NCI-H1436 (cell line): ENCODE measurements around the gene PTPRK.

Source experiments
- DNase-seq: peaks from one replicate; lab custom pipeline; 2025; lab: John Stamatoyannopoulos, UW

The PTPRK gene

DNA sequence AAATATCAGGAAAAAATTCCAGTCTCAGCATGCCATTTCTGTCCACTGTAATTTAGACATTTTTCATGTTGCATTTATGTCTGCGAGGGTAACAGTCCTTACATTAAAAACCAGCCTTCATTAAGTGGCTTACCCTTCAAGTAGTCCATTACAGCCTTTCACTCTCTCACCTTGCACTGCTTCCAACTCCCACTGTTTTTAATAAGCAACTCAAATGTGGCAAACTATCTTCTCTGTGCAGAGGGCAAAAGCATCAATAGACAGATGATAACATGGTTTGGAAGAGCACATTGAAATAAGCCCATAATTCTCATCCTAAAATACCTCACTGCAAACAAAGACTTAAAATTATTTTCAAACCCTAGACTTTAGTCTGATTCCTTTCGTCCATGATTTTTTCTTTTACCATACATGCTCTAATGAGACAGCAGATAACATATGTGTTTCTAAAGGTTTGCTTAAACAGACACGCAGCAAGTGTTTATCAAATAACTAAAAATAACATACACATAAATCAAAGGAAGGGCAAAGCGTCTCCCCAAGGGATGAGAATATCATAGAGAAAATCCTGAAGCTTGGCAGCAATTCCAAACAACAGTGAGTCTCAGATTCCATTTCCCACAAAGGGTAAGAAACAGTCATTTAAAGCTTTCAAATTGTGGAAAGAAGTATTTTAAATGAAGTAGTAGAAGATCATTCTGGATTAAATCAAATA, 130.4 kb downstream of the PTPRK start:
- DNase-seq, result no peak

DNA sequence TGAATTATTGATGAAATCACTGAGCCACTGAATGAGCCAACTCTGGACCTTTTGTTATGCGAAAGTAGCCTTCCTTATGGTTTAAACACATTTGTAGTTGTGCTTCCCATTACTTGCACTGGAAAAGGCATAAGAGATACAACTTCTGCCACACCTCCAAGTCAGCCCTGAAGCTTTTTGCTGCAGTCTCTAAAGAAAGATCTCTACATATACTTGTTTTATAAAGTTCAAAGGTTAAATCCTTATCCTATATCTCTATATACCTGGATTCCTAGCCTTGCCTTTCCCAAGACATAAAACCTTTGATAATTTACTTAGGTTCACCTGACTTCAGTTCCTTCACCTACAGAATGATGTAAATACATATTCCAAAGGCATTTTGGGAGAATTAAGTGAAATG, 132.0 kb downstream of the PTPRK start:
- DNase-seq, result no peak

DNA sequence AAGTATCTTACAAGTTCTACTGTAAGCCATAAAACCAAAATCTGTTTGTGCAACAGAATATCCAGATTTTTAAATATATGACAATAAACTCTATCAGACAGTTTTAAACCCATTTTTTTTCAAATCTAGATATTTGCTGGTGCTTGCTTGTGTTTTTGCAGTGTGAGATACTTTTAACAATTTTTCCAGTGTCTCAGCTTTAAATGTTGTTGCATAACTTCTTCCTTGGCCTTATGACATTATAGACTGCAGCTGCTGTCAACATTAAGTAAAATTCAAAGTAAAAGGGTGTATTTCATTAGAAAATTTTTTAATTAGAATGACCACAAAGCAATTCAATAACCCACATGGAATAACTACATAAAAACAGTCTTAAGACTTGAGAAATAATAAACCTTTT, 139.5 kb downstream of the PTPRK start:
- no peak for DNase-seq

DNA sequence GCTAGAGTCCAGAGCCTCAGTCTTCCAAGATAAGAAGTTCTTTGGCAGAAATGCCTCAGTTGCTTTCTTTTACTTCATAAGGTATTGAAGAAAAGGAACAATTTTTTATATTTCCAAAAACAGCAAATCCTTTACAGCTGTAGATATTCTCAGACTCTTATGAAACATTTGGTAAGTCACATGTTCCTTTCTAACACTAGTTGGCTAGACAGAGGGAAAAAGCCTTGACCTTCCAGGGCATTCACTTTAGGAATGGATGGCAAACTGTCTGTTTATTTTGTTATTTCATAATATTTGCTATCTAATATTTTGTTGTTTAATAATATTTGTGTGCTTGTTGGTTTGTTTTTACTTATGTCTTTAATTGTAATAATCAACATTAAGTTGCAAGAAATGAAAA, 140.8 kb downstream of the PTPRK start:
- no peak for DNase-seq

DNA sequence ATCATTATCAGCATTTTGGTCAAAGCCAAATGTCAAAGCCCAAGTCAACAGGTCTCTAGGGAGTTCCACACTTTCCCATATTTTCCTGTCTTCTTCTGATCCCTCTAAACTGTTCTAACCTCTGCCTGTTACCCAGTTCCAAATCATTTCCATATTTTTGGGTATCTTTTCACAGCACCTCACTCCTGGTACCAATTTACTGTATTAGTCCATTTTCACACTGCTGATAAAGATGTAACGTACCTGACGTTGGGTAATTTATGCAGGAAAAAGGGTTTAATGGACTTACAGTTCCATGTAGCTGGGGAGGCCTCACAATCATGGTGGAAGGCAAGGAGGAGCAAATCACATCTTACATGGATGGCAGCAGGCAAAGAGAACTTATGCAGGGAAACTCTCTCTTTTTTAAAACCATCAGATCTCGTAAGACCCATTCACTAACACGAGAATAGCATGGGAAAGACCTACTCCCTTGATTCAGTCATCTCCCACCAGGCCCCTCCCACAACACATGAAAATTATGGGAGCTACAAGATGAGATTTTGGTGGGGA, 143.4 kb downstream of the PTPRK start:
- no peak for DNase-seq

DNA sequence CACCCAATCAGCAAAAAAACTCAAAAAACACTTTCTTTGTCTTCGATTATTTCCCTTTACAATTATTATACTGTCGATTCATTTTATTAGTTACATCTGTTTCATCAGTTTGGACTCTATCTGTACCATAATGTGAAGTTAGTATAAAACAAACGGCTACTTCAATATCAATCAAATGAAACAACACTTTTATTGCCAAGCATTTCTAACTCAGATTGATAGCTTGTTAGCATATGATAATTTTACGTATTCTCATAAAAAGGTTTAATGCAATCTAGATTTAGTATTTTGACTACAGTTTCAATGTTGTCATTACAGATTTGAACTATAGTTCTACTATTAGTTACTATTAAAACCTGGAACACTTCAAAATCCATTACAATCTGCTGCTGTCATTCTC, 149.3 kb downstream of the PTPRK start:
- no peak for DNase-seq

DNA sequence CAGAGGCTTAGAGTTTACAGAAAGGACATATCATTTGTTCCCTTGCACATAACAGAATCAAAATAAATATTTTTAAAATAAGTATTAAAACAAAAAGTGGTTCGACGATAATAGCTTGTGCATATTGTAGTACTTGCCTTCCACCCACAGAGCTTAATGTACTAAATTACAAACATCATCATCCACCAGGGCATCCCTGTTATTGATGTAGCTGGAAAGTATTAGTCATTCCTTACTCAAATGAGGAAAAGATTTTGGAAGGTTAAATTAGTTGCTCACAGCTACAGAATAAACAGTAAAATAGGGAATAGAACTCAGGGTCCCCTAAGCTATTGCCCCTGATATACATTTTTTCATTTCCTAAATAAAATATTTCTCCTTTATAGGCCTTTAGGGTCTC, 150.3 kb downstream of the PTPRK start:
- no peak for DNase-seq

DNA sequence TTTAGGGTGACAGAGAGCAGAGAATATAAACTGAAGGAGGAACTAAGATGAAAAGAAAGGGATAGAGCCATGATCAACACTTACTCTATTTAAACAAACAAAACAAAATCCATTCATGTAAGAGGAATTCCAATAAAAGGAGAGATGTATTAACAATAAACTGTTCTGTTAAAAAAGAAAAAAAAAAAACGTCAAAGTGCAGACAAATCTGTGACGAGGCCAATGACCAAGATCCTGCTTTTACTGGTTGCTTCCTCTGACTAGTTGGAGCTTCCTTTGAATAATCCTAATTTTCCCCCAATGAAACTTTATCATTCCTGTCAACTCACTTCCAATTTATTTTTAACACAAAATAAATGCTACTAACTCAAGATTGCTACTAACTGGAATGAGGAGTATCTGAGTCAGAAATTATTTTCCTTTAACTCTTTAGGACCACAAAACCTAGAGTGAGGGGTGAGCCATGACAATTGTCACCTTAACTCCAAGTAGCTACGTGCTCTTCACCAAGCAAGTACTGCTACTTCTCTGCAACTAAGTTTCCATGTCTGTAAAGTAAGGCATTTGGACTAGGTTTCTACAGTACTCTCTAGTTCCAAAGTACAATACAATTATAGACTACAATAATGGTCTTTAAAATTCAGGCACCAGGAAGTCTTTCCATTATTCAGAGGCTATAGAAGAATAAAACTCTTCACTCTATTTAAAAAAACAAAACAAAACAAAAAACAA, 152.0 kb downstream of the PTPRK start:
- DNase-seq, result no peak

DNA sequence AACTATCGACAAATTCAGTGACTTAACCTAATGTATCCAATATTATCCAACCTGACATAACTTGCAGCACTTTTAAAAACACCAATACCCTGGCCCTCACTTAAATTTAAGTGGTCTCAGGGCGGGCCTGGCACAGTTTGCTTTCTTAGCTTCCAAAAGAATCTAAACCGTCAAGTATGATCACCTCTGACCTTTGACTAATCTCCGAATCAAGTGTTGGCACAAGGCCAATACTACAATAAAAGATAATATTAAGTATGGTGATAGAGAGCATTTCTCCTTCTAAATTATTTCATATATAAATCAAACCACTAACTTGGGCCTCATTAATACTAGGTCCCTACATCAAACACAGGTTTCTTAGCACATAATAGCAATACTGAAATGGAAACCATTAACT, 153.0 kb downstream of the PTPRK start:
- no peak for DNase-seq

DNA sequence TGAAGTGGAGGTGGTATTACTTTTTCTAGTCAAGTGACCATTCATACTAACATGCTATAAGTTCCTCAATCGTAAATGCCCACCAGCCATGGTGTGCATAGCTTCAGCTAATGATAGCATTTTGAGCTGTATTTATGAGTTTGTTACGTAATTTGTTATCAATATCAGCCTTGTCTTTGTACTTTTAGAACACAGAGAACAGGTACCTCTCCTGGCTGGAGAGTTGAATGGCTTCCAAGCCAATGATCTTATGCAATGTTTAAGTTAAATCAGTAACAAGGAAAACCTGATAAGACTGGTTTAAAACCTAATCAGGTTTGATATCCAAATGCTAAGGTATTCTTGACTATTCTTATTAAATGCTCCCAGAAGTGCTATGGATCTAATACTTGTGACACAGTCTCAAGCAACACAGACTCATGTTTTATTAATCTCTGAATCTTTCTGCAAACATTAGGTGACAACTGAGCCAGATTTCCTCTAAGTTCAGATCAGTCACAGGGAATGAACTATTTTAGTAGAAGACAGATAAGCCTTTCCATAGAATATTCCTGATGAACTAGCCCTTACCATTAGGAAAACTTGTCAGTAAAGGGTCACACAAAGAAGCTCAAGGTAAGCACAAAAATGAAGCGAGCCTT, 154.8 kb downstream of the PTPRK start:
- no peak for DNase-seq

DNA sequence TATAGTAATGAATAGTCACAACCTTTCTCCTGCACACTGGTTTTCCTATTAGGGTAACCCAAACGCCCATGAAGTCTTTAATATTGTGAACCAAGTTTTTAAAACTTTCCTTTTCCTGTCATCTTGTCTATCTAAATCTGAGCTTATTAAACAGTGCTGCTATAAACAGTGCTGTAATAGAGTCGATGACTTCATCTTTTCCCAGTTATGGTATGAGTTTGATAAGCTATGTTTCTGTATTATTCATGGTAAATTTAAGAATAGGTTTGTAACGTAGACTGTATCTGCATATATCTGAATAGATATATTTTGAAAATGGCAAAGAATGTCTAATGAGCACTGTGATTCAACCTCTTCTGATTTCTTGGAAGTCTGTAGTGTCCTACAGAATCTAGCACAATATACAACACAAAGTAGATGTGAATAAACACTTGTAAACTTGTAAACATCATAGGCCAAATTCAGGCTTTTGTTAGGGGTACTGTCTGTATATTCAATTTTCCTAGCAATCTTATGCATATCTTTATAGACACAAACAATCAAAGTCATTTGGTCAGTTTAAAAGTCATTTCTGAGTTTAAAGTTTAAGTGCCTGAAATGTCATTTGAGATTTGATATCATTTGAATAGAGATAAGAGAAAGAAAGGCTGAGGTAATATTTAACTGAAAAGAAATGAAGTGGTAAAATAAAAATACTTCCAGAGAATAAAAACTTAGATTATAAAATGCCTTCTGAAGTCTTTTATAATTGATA, 155.5 kb downstream of the PTPRK start:
- DNase-seq, result no peak

DNA sequence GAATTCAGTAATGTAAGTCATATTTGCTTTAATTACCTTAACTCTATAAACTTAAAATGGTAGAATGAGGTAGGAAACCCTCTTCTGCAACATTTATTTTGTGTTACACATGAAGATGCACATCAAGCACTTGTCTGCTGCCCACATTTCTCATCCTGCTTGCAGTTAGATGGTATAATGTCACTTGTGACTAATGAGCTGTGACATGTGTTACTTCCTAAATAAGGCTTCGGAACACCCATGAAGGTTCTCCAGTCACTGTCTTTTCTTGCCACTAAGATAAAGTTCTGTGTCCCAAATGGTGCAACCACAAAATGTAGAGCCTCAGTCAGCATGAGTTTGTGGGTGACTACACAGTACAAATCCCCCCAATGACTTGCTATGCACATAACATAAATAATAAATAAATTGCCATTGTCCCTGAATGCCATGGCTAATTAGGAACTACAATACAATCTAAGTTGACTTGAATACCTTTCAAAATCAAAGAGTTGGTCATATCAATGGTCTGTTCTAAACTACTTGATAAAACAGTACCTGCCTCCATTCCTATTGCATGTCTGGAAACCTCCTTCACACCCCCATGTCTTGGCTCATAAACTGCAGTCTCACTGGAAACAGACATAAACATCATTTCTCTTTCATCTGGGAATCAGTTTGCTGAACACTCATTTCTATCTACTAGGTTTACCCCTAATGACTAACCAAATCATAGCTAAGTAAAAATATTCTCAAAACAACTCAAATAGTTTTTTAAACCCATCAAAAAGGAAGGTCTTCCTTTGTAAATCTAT, 157.2 kb downstream of the PTPRK start:
- DNase-seq, result no peak

DNA sequence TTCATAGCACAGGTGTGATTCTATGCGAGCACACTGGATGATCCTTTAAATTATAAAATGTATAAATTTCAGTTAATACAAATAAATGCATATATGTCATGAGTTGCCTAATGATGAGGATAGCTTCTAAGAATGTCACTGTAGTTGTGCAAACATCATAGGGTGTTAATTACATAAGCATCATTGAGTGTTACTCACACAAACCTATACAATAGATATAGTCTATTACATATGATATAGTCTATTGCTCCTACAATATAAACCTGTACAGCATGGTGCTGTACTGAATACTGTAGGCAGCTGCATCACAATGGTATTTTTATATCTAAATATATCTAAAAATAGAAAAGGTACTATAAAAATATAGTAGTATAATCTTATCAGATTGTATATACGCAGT, 159.0 kb downstream of the PTPRK start:
- DNase-seq, result no peak

DNA sequence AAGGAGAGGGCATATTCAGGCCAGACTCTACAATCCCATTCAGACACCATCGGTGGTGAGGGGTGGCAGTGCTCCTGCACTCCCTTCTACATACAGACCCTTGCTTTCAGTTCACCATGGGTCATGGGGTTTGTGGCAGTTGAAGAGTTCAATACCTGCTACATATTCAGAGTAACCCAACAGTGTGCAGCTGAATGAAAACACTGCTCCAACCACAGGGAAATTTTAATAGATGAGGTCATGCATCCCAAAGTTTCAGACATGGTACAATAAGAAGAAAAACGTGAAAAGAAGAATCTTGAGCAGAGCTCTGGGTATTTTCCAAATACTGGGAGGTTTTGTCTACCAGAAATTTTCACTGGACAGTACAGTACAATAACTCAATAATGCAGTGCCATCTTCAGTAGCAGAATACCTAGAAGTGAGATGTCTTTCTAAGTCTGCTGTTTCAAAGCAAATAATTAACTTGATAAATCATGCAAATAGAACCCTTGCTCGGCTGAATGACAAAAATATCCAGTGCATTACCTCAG, 162.1 kb downstream of the PTPRK start:
- no peak for DNase-seq

DNA sequence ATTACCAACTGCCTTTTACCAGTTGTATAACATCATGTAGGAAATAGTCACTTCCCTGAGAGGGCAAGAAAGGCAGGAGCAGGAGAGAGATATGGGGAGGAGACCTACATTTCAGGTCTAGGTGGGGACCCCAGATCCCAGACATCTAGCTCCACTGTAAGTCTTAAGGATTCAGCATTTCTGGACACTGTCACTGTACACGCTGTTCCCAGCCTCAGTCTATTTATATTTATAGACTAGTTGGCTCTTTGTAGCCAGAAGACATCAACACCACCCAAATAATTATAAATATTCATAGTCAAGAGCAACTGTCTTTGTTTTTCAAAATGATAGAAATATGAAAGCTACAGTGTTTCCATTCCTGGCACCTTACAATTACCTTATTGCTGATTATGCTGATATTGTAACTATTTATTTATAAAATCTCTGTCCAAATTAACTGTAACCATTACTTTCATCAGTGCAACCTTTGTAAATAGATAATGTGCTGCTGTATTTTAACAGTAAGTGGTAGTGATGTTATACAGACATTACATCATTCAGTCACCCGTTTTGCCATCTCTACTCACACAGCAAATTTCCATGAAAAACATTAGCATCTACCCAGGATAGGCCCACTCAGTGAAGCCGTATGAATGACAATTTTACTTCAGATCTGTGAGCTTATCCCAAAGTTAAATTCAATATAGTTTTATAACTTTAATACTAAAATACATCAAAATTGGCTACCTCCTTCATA, 162.8 kb downstream of the PTPRK start:
- DNase-seq, result no peak

DNA sequence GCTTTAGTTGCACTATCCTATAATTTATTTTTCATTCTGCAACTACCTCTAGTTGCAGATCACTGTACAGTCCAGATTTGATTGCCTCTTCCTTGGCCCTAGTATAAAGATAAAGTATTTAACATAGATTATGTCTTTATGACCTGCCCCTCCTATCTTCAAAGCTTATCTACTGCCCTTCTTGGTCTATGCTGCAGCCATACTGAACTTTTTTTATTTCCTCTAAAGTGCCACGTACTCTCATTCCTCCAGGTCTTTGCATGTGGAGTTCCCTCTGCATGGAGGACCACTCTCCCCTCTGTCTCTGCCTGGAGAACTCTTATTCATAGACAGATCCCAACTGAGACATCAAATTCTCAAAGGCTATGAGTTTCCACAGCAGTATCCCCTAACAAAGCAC, 168.0 kb downstream of the PTPRK start:
- DNase-seq, result no peak

DNA sequence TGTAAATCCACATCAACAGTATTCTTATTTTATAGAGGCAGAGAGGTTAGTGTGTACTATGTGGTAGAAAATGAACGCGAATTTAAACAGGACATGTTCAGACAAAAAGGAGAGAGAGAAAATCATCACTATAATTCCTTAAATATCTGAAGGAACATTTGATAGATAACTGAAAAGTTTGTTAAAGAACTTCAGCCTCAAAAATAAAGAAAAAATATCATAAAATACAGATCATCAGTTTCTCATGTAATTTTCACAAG, 169.2 kb downstream of the PTPRK start:
- DNase-seq, result no peak

DNA sequence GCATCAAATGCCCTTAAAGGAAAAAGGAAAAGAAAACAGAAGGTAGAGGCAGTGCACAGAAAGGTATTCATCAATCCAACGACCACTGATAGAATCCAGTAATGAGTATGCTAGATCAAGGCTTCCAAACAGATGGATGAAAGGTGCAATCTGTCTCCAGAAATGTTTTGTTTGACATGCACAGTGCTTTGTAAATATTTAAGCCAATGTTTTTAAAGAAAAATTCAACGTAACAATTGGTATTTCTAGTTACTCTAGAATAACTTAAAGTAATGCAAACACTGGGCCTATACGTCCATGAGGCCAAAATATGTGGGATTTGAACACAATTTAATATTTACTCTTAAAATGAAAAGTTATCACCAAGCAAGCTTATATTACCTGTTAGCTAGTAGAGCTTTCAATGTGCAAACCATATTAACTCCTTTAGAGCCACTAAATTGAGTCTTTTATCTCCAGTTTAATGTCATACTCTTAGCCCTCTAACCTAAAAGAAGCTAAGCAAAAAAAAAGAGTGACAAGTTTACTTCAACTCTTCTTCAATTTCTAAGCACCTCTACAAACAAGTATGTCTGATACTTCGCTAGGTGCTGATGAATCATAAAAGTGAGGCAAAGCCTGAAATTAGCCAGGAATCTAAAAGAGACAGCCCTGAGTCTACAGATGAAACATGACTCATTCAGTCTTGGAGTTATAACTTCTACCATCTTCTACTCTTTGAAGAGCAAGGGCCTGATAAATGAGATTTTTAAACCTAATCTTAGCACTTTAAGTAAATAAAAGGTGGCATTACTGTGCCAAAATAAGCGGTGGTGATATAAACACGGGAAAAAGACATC, 169.8 kb downstream of the PTPRK start:
- no peak for DNase-seq

DNA sequence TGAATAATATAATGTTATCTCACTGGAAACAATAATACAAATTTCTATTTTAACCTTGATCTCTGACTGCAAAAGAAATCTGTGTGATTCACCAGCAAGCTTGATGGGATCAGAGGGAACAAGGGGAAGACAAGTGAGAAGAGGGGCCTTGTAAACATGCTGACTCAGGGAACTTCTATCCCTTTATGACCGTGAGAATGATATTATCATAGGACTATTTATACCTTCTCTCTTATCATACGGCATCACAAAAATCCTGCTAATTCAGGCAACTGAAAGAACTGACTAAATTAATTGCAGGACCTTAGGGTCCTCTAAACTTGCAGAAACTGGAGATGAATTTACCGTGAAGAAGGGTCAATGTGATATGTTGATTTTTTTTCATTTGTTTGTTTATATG, 173.3 kb downstream of the PTPRK start:
- DNase-seq, result no peak

DNA sequence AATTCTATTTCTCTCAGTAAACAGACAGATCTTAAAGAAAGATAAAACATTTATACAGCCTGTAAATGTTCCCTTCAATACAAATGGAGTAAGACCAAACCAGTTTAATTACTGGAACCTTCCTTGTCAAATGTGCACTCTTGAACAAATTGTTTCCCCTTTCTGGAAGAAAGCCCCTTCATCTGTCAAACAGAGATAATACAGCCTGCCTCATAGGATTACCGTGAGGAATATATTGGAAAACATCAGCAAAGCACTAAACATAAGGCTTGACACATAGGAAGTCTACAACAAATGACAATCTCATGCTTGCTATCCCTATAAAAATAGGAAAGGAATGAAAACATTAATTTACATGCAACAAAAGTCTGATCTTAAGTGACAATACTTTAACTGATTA, 173.8 kb downstream of the PTPRK start:
- DNase-seq, result no peak
